Activated CD4-positive, alpha-beta T cell treated with anti-CD3 and anti-CD28 coated beads, Interleukin-2, Interleukin-6, amounts not matched to agents 100 ng/mL and 50 ng/mL, durations not matched to agents 16 hours and 8 hours (primary cell): Measurements from ENCODE around the gene HNRNPL.
A peak's percentile ranks its signal among the peaks of the same experiment; 100 is the strongest.
"Not testable (repeated sequence)": the region's sequence is repeated elsewhere in the genome, so short reads cannot be mapped to it uniquely, and the experiment has no call there.

Source experiments
- DNase-seq: peaks from one replicate; pipeline ENCODE4 v3.0.0-alpha.2; 2020

The HNRNPL gene

DNA sequence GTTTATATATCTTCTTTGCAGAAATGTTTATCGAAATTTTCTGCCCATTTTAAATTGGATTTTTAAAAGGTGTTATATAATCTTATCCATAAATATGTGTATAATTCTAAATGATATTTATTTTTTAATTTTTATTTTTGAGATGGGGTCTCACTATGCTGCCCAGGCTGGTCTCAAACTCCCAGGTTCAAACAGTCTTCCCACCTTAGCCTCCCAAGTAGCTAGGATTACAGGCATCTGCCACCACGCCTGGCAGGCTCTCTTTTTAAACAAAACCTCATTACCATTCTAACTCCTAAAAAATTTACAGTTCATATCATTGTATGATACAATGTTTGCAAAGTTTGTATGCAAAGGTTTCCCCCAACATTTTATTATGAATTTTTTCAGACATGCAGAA is 53.6 kb downstream of the HNRNPL start:
- DNase-seq, result no peak

DNA sequence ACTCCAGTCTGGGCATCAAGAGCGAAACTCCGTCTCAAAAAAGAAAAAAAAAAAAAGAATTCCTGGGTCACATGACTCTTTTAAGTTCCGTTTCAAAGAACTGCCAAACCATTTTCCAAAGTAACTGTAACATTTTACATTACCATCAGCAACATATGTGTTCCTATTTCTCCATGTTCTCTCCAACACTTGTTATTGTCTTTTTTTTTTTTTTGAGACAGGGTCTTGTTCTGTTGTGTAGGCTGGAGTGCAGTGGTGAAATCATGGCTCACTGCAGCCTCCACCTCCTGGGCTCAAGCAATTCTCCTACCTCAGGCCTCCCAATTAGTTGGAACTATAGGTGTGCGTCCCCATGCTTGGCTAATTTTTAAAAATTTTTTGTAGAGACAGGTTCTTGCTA is 54.2 kb downstream of the HNRNPL start:
- no peak for DNase-seq

DNA sequence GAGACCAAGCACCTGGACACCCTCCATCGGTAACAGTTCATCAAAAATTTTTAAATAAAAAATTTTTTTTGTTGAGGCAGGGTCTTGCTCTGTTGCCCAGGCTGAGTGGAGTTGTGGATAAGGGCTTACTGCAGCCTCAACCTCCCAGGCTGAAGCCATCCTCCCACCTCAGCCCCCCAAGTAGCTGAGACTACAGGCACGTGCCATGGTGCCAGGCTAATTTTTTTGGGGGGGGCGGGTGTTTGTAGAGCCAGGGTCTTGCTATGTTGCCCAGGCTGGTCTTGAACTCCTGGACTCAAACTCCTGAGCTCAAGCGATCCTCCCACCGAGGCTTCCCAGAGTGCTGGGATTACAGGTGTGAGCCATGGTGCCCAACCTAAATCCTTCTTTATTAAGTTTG is 56.1 kb downstream of the HNRNPL start:
- no peak for DNase-seq

DNA sequence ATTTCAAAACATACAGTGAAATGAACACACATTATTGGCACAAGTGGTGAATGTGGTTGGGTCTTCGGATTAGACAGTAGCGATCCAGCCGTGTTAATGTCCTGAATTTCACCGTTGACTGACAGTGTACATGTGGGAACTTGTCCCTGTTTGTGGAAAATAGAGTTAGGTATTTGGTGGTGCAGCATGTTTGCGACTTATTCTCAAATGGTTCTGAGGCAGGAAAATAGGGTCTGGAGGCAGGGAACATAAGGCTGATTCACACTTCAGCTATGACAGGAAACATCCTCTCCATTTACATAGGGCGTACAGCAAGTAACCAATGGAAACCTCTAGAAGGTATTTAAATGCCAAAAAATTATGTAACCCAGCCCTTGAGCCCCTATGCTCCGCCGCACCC is 56.6 kb downstream of the HNRNPL start:
- DNase-seq, result no peak

DNA sequence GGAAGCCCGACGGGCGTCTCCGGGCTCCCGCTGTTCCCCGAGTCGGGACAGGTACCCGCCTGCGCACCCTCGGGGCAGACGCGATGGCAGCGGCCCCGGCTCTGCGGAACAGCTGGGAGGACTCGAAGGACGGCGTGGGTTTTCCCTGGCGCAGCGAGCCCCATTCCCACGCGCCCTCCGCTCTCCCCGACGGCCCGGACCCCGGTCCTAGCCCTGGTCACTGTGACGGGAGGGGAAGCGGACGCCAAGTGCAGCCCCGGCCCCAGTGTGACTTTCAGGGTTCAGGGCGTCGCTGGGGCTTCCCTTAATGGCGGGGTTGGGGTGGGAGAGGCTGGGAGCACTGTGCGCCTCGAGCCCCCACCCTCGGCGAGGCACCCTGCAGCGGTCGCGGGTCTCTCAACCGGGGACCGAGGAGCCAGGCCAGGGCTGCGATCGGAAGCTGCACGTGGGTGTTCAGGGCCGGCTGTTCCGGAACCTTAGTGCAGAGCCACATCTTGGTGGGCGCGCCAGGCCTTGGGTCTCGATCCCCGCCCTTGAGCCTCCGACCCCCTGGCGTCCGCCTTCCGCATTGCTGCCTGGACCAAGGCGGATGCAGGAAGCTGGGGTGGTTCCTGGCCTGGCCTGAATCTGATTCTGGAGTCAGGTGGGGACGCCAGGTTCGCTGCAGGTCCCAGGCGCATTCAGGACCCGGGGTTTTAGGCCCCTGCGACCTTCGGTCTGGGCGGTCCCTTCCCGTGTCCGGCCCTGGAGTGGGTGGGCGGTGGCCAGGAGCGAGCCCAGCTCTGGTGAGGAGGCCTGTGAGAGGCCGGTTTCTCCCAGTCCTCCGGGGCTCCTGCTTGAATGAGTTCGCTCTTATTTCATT is 57.3 kb downstream of the HNRNPL start:
- DNase-seq, result peak; percentile 37

DNA sequence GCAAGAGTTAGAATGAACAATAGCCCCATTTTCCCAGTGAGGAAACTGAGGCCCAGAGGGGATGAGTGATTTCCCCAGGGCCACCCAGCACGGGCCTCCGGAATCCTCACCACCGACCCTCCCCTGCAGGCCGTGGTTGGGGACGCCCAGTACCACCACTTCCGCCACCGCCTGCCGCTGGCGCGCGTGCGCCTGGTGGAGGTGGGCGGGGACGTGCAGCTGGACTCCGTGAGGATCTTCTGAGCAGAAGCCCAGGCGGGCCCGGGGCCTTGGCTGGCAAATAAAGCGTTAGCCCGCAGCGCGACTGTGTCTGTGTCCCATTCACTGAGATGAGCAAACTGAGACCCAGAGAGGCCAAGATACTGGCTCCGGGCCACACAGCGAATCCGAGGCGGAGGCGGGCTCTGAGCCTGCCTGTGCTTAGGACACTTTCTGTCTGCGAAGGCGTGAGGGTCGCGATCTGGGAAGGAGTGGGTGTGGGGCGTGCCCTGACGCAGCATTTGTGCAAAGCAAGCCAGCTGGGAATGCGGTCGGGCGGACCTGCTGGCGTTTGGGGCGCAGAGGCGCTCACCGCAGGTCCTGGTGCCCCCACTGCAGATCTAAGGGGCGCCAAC is 58.2 kb downstream of the HNRNPL start:
- DNase-seq, result not testable (repeated sequence)

DNA sequence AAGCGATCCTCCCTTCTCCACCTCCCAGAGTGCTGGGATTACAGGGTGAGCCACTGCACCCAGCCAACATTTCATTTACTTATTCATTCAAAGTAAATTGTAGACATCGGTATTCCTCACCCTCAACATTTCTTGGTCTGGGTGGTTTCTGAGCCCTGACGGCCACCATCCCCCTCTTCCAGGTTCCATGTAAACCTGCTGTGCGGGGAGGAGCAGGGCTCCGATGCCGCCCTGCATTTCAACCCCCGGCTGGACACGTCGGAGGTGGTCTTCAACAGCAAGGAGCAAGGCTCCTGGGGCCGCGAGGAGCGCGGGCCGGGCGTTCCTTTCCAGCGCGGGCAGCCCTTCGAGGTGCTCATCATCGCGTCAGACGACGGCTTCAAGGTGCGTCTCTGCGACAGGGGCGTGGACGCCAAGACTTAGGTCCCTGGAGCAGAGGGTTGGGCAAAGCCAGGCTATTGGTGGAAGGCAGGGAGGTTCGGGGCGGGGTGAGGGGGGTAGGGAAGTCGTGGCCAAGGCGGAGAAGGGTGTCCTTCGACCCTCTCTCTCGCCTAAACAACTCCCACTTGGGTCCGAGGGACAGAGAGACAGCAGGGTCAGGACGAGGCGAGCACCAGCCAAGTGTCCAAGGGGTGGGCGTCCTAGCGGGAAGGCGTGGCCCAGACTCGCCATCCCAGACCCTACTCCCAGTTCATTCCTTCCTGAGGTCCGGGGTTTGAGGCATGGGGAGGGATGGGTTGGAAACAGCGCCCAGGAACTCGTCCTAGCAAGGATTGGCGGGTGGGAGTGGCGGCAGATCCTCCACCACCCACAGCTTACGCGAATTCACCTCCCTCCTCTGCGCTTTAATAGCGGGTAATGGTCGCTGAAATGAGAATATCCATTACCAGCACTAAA is 59.0 kb downstream of the HNRNPL start:
- not testable (repeated sequence) for DNase-seq

DNA sequence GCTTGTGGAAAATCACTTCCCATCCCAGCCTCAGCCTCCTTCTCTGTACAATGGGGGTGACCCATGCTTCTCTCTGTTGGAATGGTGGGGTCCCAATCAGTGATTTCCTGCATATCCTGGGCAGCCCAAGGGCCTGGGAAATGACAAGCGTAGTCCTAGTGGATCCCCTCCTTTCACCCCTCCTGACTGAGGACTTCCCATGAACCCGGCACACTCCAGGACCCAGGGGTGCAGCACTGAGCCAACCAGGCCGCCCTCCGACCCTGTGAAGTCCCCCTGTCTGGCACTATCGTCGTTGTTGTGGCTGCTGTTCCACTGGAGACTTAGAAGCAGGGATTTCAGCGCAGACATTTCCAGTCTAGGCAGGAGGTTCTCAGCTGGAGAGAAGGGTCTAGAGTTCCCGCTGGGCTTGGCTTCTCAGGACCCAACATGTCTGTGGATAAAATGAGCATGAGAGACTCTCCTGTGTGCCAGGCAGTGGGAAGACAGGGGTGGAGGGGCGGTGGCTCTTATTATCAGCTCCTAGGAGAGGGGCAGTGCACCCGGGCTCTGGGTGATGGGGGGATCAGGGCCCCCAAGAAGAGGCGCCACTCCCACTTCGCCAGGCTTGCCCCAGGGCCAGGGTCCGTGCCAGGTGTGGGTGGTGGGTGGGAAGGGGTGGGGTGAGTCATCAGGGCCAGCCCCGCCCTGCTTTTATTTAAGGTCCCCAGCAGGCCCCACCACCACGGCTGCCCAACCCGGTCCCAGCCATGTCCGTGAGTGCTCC is 61.1 kb downstream of the HNRNPL start, which contains the start of gene LGALS7B:
TSS of gene LGALS7B (plus strand) at position 723 of the 766 bp plus-strand sequence. CDS start at position 750, 27 bp downstream.
- no peak for DNase-seq

DNA sequence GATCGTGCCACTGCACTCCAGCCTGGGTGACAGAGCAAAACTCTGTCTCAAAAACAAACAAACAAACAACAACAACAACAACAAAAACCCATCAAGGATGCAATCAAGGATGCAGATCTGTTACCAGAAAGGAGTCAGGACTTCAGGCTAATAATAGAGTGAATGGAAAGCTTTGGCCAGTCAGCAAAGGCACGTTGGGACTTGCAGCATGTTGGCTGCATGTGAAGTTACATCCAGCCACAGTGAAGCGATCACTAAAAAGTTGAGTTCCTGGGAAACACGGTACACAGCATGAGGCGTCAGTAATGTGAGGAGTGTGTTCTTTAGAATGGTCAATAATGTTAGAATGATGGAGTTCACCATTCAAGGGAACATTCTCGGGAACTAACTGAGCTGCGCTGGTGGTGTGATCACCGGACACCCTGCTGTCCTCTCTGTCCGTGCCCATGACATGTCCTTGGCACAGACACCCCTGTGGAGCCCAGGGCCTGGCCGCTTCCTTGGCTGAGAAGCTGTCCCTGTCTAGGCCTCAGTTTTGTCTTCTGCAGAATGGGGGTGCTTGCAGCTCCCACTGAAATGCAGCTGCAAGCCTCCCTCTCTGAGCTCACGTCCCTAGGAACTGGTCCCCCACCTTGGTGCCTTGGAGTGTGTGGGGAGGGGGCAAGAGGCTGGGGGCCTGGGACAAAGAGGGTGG is 63.1 kb downstream of the HNRNPL start:
- no peak for DNase-seq
